Activated CD4-positive, alpha-beta memory T cell treated with anti-CD3 and anti-CD28 coated beads, Interleukin-2, amount 10 ng/mL, durations not matched to agents 7 days and 5 days (primary cell): ENCODE measurements around the gene PSTPIP1. TPM values are rescaled to one million over a fixed set of nuclear protein-coding genes. Genes with fewer than 3 reads are reported as not detected.

Experiments used
- CTCF ChIA-PET: fragments of 350-600 bp; sonication (Branson Sonifier 250); formaldehyde crosslinking; loops from one replicate; lab custom pipeline; 2021; ENCODE audit warnings: antibody characterized with exemption, inconsistent platforms; lab: Charles Lee
- POLR2A ChIA-PET: fragments of 350-600 bp; sonication (Branson Sonifier 250); formaldehyde crosslinking; loops from one replicate; lab custom pipeline; 2021; ENCODE audit warnings: antibody characterized with exemption; lab: Charles Lee
- DNase-seq: peaks from one replicate; pipeline ENCODE4 v3.0.0-alpha.2; 2020
- H3K27ac Mint-ChIP-seq: one replicate; pipeline ENCODE4 v1.8.0; 2021; ENCODE audit warnings: mild to moderate bottlenecking, mixed read lengths
- H3K27me3 Mint-ChIP-seq: one replicate; pipeline ENCODE4 v1.8.0; 2021; ENCODE audit warnings: mixed read lengths
- H3K36me3 Mint-ChIP-seq: one replicate; pipeline ENCODE4 v1.8.0; 2021; ENCODE audit warnings: low read depth, mixed read lengths
- H3K4me1 Mint-ChIP-seq: one replicate; pipeline ENCODE4 v1.8.0; 2021; ENCODE audit warnings: mixed read lengths
- H3K4me3 Mint-ChIP-seq: one replicate; pipeline ENCODE4 v1.8.0; 2021; ENCODE audit warnings: mild to moderate bottlenecking, mixed read lengths
- H3K9me3 Mint-ChIP-seq: one replicate; pipeline ENCODE4 v1.8.0; 2021; ENCODE audit warnings: mixed read lengths
- total RNA-seq, 2 experiments: library from RNA; stranded (reverse); gene quantifications; one replicate each; pipeline ENCODE4 v1.2.3, GENCODE V29; 2021

The PSTPIP1 gene
- total RNA-seq, 2 experiments from 2014 or later = 181 to 187 TPM

DNA sequence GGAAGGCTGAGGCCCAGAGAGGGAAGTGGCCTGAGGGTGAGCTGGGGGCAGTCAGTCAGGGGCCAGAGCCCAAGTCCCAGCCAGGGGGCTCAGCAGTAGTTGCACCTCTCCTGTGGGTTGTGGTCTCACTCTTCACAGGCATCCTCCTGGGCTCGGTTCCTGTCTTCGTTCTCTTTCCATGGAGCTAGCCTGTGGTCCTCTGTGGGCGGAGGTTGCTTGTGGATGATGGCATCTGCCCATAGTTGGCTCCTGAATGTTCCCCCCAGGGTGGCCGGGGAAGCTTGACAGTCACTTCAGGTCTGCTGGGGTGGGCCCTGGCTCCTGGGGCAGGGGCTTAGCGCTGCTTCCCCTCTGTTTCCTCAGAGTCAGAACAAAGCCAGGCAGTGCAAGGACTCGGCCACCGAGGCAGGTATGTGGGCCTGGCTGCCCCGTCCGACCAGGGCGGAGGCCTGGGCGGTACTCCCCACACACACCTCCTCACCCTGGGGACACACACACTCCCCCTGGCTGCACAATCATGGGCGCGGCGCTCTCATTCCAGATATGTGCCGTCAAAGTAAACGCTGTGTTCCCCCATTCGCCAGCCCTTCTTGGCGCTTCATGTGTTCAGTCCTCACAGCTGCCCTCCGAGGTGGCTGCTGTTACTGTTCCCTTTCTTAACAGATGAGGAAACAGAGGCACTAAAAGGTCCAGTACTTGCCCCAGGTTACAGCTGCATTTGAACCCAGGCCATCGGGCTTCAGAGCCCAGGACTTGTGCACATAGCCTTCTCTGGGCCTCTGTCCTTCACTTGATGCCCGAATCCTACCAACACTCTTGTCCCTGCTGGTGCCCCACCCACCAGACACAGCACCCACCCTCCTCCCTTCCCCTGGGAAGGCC is 34.5 kb downstream of the PSTPIP1 start:
- peak; percentile 10 for DNase-seq
- Mint-ChIP-seq H3K27me3 (no peaks in the 10 kb centered on the region), H3K4me1 (peaks cover 9% of the 10 kb centered on the region), H3K27ac (peak overlapping the region; percentile 35), H3K4me3 (no peak overlapping the region), H3K9me3 (peaks cover 2% of the 10 kb centered on the region), H3K36me3 (peaks cover 84% of the 10 kb centered on the region)
- POLR2A ChIA-PET = interaction anchor here (1.0 to 4.1 kb wide), 4 partner anchors 13 to 34 kb away, joined by 3 to 18 read pairs (median 4); partner anchors contain the start of gene PSTPIP1
- CTCF ChIA-PET = no interaction called here

DNA sequence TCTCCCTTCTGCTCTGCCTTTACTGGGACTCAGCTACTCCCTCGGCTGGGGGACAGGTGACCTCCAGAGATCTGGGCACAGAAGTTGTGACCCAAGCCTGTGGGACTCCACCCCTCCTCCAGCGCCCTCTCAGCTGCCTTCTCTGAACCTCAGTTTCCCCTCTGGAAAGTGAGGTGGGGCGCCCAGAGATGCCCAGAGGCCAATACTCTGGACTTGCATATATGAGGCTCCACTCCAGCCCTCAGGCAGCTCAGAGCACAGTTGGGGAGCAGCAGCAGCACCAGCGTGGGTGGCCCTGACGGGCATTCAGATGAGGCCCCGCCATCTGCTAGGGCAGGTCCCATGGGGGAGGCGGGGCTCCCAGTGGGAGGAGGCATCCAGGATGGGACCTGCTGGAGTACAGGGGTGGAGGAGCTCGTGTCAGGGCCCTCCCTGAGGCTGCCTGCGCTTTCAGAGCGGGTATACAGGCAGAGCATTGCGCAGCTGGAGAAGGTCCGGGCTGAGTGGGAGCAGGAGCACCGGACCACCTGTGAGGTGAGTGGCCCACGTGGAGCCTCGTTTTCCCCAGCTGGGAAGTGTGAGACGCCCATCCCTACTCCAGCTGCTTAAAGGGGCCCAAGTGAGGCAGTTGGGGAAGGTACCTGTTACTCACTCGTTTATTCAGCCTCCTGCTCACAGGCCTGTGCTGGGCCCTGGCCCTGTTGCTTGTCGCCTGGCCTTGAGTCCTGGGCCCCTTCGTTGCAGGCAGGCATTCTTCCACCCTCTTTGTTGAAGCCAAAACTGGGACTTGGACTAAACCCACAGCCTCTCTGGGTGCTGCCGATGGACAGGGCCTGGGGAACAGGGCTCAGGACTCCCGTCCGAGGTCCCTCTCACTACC is 35.4 kb downstream of the PSTPIP1 start:
- no peak overlapping the region for H3K4me3 Mint-ChIP-seq
- POLR2A ChIA-PET = interaction anchor here (1.0 to 4.1 kb wide), 6 partner anchors 12 to 41 kb away, joined by 3 to 18 read pairs (median 4); partner anchors contain the start of genes PSTPIP1 and TSPAN3
- H3K9me3 Mint-ChIP-seq = peaks cover 2% of the 10 kb centered on the region
- peak; percentile 15 for DNase-seq
- peaks cover 9% of the 10 kb centered on the region for H3K4me1 Mint-ChIP-seq
- H3K27ac Mint-ChIP-seq = no peak overlapping the region
- CTCF ChIA-PET = interaction anchor here (1.9 kb wide), 1 partner anchor 57 kb away, joined by 9 read pairs; no protein-coding TSS in a partner anchor
- no peaks in the 10 kb centered on the region for H3K27me3 Mint-ChIP-seq
- peaks cover 91% of the 10 kb centered on the region for H3K36me3 Mint-ChIP-seq

DNA sequence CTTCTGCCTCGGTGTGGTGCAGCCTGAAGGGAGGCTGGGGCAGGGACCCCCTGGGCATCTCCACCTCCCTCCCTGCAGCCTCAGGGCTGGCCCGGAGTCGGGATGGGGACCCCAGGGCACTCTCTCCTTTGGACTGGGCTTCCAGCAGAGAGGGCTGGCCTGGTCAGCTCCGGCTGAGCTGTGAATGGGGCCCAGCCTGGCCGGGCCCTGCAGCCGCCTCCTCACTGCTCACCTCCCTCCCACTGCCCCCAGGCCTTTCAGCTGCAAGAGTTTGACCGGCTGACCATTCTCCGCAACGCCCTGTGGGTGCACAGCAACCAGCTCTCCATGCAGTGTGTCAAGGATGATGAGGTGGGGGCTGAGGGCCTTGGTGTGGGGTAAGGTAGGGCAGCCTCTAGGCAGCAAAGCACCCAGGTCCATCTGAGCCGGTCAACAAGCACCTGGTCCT is 36.0 kb downstream of the PSTPIP1 start:
- H3K27ac Mint-ChIP-seq = peak overlapping the region; percentile 52
- peaks cover 9% of the 10 kb centered on the region for H3K4me1 Mint-ChIP-seq
- POLR2A ChIA-PET = interaction anchor here (1.0 to 4.1 kb wide), 6 partner anchors 11 to 40 kb away, joined by 3 to 18 read pairs (median 4); partner anchors contain the start of genes PSTPIP1 and TSPAN3

DNA sequence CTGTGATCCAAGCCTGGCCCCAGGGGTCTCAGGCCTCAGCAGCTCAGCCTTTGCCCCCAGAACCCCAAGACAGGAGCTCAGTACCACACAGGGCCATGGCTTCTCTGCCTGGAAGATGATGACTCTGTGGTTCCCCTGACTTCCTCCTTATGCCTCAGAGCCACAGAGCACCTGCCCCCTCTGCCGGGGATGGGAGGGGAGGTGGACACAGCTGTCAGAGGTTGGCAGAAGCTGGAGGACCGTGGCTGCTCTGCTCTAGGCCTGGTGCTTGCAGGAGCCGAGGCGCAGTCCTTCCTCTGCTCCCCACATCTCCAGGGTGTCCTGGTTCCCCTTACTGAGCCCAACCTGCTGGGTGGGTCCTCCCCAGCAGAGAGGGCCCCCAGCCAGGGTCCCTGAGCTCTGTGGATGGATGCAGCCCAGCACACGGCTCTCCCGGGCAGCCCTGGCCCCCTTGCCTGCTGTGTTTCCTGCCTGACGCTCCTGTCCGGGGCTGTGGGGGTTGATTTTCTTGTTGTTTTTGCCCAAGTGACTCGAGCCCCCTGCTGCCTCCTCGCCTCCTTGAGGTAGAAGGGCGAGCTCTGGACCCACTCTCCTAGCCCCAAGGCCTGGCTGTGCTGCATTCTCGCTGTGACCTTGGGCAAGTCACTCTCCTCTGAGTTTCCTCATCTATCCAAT is 36.6 kb downstream of the PSTPIP1 start:
- H3K9me3 Mint-ChIP-seq = peaks cover 9% of the 10 kb centered on the region
- H3K4me1 Mint-ChIP-seq = peaks cover 7% of the 10 kb centered on the region
- ChIA-PET POLR2A (interaction anchor here (0.6 to 4.1 kb wide), 6 partner anchors 12 to 58 kb away, joined by 3 to 18 read pairs (median 4); partner anchors contain the start of genes PSTPIP1 and TSPAN3), CTCF (interaction anchor here (0.8 to 1.9 kb wide), 6 partner anchors 53 to 90 kb away, joined by 3 to 9 read pairs (median 3); no protein-coding TSS in a partner anchor)
- H3K36me3 Mint-ChIP-seq = peaks cover 91% of the 10 kb centered on the region
- H3K27ac Mint-ChIP-seq = peak overlapping the region; percentile 52
- no peaks in the 10 kb centered on the region for H3K27me3 Mint-ChIP-seq
- H3K4me3 Mint-ChIP-seq = no peak overlapping the region
- peak; percentile 37 for DNase-seq

More for the DNA sequence above, 36.0 kb downstream of the PSTPIP1 start:
- Mint-ChIP-seq H3K4me3 (no peak overlapping the region), H3K36me3 (peaks cover 91% of the 10 kb centered on the region), H3K27me3 (no peaks in the 10 kb centered on the region), H3K9me3 (peaks cover 4% of the 10 kb centered on the region)
- CTCF ChIA-PET = interaction anchor here (1.2 to 1.9 kb wide), 2 partner anchors 54 to 57 kb away, joined by 3 to 9 read pairs; no protein-coding TSS in a partner anchor
- DNase-seq = peak; percentile 11

DNA sequence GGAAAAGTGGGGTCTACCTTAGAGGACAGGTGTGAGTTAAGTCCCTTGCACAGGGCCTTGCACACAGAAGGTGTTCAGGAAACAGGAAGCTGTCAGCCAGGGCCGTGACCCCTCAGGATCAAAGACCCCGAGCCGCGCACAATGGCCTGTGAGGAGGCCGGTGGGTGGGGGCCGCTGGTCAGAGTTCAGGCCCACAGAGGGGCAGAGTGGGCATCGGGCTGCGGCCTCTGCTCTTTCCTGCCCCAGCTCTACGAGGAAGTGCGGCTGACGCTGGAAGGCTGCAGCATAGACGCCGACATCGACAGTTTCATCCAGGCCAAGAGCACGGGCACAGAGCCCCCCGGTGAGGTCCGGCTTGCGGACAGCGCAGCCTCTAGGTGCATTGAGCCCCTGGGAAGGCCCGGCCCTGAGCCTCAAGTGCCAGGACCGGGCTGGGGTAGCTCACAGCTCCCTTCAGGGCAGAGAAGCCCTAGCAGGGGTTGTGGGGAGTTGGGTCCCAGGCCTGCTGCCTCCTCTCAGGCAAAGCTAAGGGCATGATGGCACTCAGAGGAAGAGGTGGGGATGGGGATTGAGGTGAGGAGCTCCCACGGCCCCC is 37.2 kb downstream of the PSTPIP1 start:
- Mint-ChIP-seq H3K4me1 (peaks cover 4% of the 10 kb centered on the region), H3K9me3 (peaks cover 13% of the 10 kb centered on the region), H3K36me3 (peaks cover 91% of the 10 kb centered on the region), H3K27me3 (no peaks in the 10 kb centered on the region), H3K27ac (peak overlapping the region; percentile 44), H3K4me3 (no peak overlapping the region)
- peak; percentile 14 for DNase-seq
- POLR2A ChIA-PET = interaction anchor here (0.8 to 4.1 kb wide), 5 partner anchors 11 to 39 kb away, joined by 3 to 18 read pairs (median 5); partner anchors contain the start of genes PSTPIP1 and TSPAN3
- CTCF ChIA-PET = interaction anchor here (0.8 to 1.9 kb wide), 6 partner anchors 54 to 91 kb away, joined by 3 to 9 read pairs (median 3); no protein-coding TSS in a partner anchor

DNA sequence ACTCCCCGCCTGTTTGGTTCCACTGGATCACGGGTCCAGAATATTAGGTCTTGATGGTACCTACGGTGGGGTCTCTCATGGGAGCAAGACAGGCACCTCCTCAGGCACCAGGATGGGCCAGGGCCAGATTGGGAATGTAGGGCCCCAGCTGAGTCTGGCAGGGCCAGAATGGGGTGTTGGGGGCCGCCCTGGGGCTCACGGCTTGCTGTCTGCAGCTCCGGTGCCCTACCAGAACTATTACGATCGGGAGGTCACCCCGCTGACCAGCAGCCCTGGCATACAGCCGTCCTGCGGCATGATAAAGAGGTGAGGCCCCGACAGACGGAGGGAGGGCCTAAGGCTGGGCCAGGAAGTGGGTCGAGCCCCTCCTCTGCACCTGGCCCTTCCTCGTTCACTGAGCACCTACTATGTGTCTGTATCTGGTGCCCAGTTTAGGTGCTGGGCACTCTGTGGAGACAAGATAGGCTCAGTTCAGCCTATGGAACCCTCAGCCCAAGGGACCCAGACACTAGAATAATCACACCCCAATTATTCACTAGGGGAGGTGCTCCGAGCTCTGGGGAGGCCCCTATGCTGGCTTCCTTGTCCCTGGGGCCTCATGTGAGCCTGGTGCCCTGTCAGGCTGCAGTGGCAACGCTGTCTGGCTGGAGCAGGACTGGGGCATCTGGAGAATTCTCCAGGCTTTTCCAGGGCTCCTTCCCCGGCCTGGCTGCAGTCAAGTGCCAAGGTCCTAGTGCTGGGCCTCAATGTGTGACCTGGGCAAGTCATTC is 37.9 kb downstream of the PSTPIP1 start:
- H3K36me3 Mint-ChIP-seq = peaks cover 91% of the 10 kb centered on the region
- no peak overlapping the region for H3K4me3 Mint-ChIP-seq
- ChIA-PET POLR2A (interaction anchor here (0.8 to 4.1 kb wide), 3 partner anchors 10 to 38 kb away, joined by 3 to 18 read pairs (median 5); partner anchors contain the start of gene PSTPIP1), CTCF (interaction anchor here (1.3 kb wide), 1 partner anchor 61 kb away, joined by 3 read pairs; no protein-coding TSS in a partner anchor)
- peak; percentile 15 for DNase-seq
- no peak overlapping the region for H3K27ac Mint-ChIP-seq
- peaks cover 2% of the 10 kb centered on the region for H3K4me1 Mint-ChIP-seq
- H3K27me3 Mint-ChIP-seq = no peaks in the 10 kb centered on the region
- peaks cover 17% of the 10 kb centered on the region for H3K9me3 Mint-ChIP-seq

DNA sequence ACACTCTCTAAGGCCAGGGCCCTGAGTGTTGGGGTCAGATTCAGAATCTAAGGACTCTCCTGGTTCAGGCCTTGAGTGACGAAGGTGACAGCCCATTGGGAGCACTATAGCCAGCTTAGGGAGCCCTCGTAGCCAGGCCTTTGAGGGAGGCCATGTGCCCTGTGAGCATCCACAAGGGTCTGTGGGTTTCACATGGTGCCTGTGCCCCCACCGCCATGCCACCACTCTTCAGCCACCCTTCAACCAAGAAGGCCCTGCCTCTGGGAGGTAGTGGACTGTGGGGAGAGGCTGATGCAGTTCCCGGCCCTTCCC is 38.4 kb downstream of the PSTPIP1 start:
- peak; percentile 14 for DNase-seq
- ChIA-PET POLR2A (interaction anchor here (1.4 kb wide), 1 partner anchor 11 kb away, joined by 5 read pairs; no protein-coding TSS in a partner anchor), CTCF (interaction anchor here (1.7 kb wide), 1 partner anchor 11 kb away, joined by 4 read pairs; no protein-coding TSS in a partner anchor)
- H3K4me1 Mint-ChIP-seq = peaks cover 2% of the 10 kb centered on the region
- H3K36me3 Mint-ChIP-seq = peaks cover 89% of the 10 kb centered on the region
- H3K4me3 Mint-ChIP-seq = no peak overlapping the region
- no peaks in the 10 kb centered on the region for H3K27me3 Mint-ChIP-seq
- H3K27ac Mint-ChIP-seq = no peak overlapping the region
- H3K9me3 Mint-ChIP-seq = peaks cover 17% of the 10 kb centered on the region

DNA sequence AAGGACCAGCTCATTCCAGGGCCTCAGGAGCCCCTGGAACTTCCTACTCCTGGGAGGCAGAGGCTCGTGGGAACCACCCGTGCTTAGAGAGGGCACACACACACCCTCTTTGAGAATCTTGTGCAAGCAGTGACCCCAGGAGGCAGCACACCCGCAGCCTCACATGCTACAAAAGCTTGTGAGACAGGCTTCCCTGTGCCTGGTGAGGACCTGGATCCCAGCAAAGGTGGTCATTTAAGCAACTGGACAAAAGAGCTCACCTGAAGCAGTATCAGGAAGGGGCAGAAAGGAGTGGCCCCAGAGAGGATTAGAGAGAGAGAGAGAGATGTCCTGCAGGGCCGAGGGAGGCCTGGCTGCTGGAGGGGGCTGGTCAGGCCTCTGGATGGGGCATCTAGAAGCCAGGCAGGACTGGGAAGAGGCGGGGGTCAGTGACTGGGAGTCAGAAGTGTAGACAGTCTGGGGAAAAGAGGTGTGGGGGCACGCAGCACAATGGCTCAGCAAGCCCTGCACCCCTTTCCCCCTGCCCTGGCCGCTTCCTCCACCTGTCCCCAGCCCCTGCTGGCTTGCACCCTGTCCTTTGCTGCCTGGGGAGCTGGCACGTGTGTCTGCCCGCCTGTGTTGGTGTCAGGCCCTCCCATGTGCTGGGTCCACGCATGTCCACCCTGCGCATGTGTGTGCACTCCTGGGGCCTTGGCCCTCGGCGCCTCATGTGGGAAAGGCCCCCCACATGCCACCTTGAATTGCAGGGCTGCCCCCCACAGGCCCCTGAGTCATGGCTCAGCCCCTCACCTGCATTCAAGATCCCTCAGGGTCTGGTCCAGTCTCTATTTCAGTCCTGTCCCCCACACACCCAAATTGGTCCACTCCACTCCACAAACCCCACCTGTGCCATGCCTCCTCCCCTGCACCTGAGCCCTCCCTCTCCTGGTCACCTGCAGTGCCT is 39.1 kb downstream of the PSTPIP1 start:
- Mint-ChIP-seq H3K9me3 (peaks cover 17% of the 10 kb centered on the region), H3K4me3 (no peak overlapping the region), H3K36me3 (peaks cover 88% of the 10 kb centered on the region), H3K27ac (no peak overlapping the region), H3K4me1 (peaks cover 2% of the 10 kb centered on the region), H3K27me3 (no peaks in the 10 kb centered on the region)
- DNase-seq = peak; percentile 15
- ChIA-PET CTCF (interaction anchor here (1.7 kb wide), 1 partner anchor 12 kb away, joined by 4 read pairs; no protein-coding TSS in a partner anchor), POLR2A (interaction anchor here (1.4 kb wide), 1 partner anchor 11 kb away, joined by 5 read pairs; no protein-coding TSS in a partner anchor)

DNA sequence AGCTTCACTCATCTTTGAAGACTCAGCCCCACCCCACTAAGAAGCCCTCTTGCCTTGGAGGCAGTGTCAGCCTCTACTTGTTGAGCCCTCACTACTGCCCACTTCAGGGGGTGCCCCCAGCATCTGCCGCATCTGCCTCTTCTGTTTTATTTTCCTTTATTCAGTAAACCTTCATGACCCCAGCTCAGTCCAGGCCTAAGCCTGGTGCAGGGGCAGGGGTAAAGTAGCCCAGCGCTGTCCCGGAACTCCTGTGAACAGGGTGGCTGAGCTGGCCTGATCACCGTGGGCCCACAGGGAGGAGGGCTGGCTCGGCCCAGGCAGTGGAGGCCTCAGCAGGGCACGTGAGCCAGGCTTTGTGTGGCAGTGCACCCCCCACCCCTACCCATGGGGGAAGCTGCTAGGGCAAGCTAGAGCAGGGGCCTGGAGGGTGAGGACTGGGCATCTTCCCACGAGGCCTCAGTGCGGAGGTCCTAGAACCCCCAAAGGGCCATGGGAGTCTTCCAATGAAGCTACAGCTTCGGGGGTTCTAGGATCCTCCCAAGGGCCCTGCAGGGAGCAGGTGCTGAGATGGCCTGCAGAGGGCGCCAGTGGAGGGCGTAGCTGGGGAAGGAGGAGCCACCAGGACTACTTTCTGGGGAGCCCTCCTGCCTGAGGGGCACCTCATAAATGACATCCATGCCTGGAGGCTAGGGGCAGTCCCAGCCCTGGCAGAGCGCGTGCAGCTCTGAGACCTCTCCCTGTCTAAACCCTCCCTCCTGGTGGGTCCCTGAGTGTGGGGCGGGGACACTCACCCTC is 40.0 kb downstream of the PSTPIP1 start:
- H3K4me3 Mint-ChIP-seq = no peak overlapping the region
- CTCF ChIA-PET = interaction anchor here (1.0 to 1.7 kb wide), 2 partner anchors 11 to 13 kb away, joined by 3 to 4 read pairs; no protein-coding TSS in a partner anchor
- POLR2A ChIA-PET = interaction anchor here (0.8 to 1.4 kb wide), 2 partner anchors 10 to 22 kb away, joined by 3 to 5 read pairs; no protein-coding TSS in a partner anchor

More for the DNA sequence above, 40.0 kb downstream of the PSTPIP1 start:
- peaks cover 17% of the 10 kb centered on the region for H3K9me3 Mint-ChIP-seq
- DNase-seq = peak; percentile 17
- no peak overlapping the region for H3K27ac Mint-ChIP-seq
- peaks cover 81% of the 10 kb centered on the region for H3K36me3 Mint-ChIP-seq
- H3K27me3 Mint-ChIP-seq = no peaks in the 10 kb centered on the region
- H3K4me1 Mint-ChIP-seq = no peaks in the 10 kb centered on the region
